ENCODE results near the gene RBFA.

GRCh38 chr18:80074697-80075096, 40.5 kb downstream of the RBFA start:
- TF ChIP-seq CTCF (IDR thresholded peaks at IDR 0.05): no peak
- no peak for TF ChIP-seq ZFX (IDR thresholded peaks at IDR 0.05; ENCODE audit: borderline replicate concordance)

Measured in 22Rv1 (cell line).